TTC549 (cell line): ENCODE data around the gene TSPAN8.
"Not testable (repeated sequence)": the region's sequence is repeated elsewhere in the genome, so short reads cannot be mapped to it uniquely, and the experiment has no call there.

Experiments
- FAIRE-seq: peaks from 2 replicates; lab custom pipeline; 2012; peaks lifted over from hg19 to GRCh38; lab: Jason Lieb, UNC

TSPAN8 gene

GRCh38 chr12:71164166-71164565 is 6.4 kb upstream of the TSPAN8 start:
- FAIRE-seq, result no peak

- FAIRE-seq, result no peak
Measured at GRCh38 chr12:71162832-71163763, 5.3 kb upstream of the TSPAN8 start.

GRCh38 chr12:71161591-71161990 is 3.8 kb upstream of the TSPAN8 start:
- no peak for FAIRE-seq

- no peak for FAIRE-seq
Measured at GRCh38 chr12:71160585-71160984, 2.8 kb upstream of the TSPAN8 start.

GRCh38 chr12:71159878-71160277 is 2.1 kb upstream of the TSPAN8 start:
- no peak for FAIRE-seq

- no peak for FAIRE-seq
Measured at GRCh38 chr12:71159264-71159663, 1.5 kb upstream of the TSPAN8 start.

- no peak for FAIRE-seq
Measured at GRCh38 chr12:71158361-71158882, 623 bp upstream of the TSPAN8 start.

- FAIRE-seq, result no peak
Measured at GRCh38 chr12:71155225-71155624, 2.6 kb downstream of the TSPAN8 start.

- no peak for FAIRE-seq
Measured at GRCh38 chr12:71152851-71153250, 4.9 kb downstream of the TSPAN8 start.

- FAIRE-seq, result not testable (repeated sequence)
Measured at GRCh38 chr12:71150041-71150440, 7.8 kb downstream of the TSPAN8 start.

- FAIRE-seq, result no peak
Measured at GRCh38 chr12:71144682-71145081, 13.1 kb downstream of the TSPAN8 start.

- no peak for FAIRE-seq
Measured at GRCh38 chr12:71142956-71143355, 14.8 kb downstream of the TSPAN8 start.

GRCh38 chr12:71142016-71142415 is 15.8 kb downstream of the TSPAN8 start:
- FAIRE-seq, result no peak

GRCh38 chr12:71141378-71141926 is 16.3 kb downstream of the TSPAN8 start:
- FAIRE-seq, result no peak

GRCh38 chr12:71139153-71139735 is 18.6 kb downstream of the TSPAN8 start:
- no peak for FAIRE-seq

- FAIRE-seq, result no peak
Measured at GRCh38 chr12:71138011-71138410, 19.8 kb downstream of the TSPAN8 start.

- no peak for FAIRE-seq
Measured at GRCh38 chr12:71135812-71136176, 22.0 kb downstream of the TSPAN8 start.

GRCh38 chr12:71135077-71135811 is 22.6 kb downstream of the TSPAN8 start:
- no peak for FAIRE-seq

GRCh38 chr12:71134405-71134804 is 23.4 kb downstream of the TSPAN8 start:
- FAIRE-seq, result no peak

GRCh38 chr12:71130521-71131069 is 27.2 kb downstream of the TSPAN8 start:
- no peak for FAIRE-seq

GRCh38 chr12:71129364-71129763 is 28.4 kb downstream of the TSPAN8 start:
- FAIRE-seq, result no peak

GRCh38 chr12:71128191-71128788 is 29.5 kb downstream of the TSPAN8 start:
- no peak for FAIRE-seq
